SK-N-SH (cell line): ENCODE data around the gene TRABD2A. TPM values are rescaled to one million over a fixed set of nuclear protein-coding genes. Genes with fewer than 3 reads are reported as not detected.

Source experiments
- CTCF ChIA-PET: fragments of 300-600, 350-600 bp; formaldehyde crosslinking; extraction: SDS; loops from one replicate; lab custom pipeline; 2021; lab: Yijun Ruan, JAX
- POLR2A ChIA-PET: fragments of 350-600 bp; sonication (Branson Sonifier 250); formaldehyde crosslinking; extraction: SDS; loops from one replicate; lab custom pipeline; 2020; ENCODE audit warnings: antibody characterized with exemption, inconsistent platforms; lab: Yijun Ruan, JAX
- DNase-seq: peaks from one replicate; pipeline ENCODE4 v3.0.0; 2012
- H2AFZ ChIP-seq: fragments of 200-600 bp; sonication (generic); 2 replicates; pipeline ENCODE4 v1.8.1; 2016; ENCODE audit warnings: antibody characterized with exemption, mild to moderate bottlenecking, low read depth
- H3F3A ChIP-seq: fragments of 200-600 bp; sonication (generic); replicated peaks from 2 replicates; pipeline ENCODE3; 2016; ENCODE audit warnings: antibody characterized with exemption, mild to moderate bottlenecking; ENCODE audit not compliant: insufficient read depth
- H3K27ac ChIP-seq, 2 experiments: fragments of 200-500 bp in 1 of 2; fragments of 200-600 bp in 1 of 2; sonication (Bioruptor generic) in 1 of 2; sonication (generic), shearing (Covaris generic) in 1 of 2; 2 replicates each; pipeline versions ENCODE4 v1.5.1 to v1.6.1; 2014 to 2016; ENCODE audit warnings: low read depth in 2 of 2, inconsistent platforms in 1 of 2, low read length in 1 of 2, mild to moderate bottlenecking in 1 of 2, mixed read lengths in 1 of 2
- H3K27me3 ChIP-seq: fragments of 200-600 bp; sonication (generic), shearing (Covaris generic); 2 replicates; pipeline ENCODE4 v1.6.1; 2016; ENCODE audit warnings: mixed run types; ENCODE audit not compliant: insufficient read depth
- H3K36me3 ChIP-seq, 2 experiments: fragments of 200-500 bp in 1 of 2; fragments of 200-600 bp in 1 of 2; sonication (Bioruptor generic) in 1 of 2; sonication (generic) in 1 of 2; replicated peaks in 1 of 2; 2 replicates each; pipeline versions ENCODE3 to v1.5.1; 2014 to 2016; ENCODE audit warnings: low read length in 1 of 2, mild to moderate bottlenecking in 1 of 2; ENCODE audit not compliant: insufficient read depth in 2 of 2, control insufficient read depth in 1 of 2
- H3K4me1 ChIP-seq, 2 experiments: fragments of 200-500 bp in 1 of 2; fragments of 200-600 bp in 1 of 2; sonication (Bioruptor generic) in 1 of 2; sonication (generic), shearing (Covaris generic) in 1 of 2; 2 replicates each; pipeline versions ENCODE4 v1.5.1 to v1.6.1; 2014 to 2016; ENCODE audit warnings: low read depth in 1 of 2, low read length in 1 of 2, mixed run types in 1 of 2; ENCODE audit not compliant: insufficient read depth in 2 of 2, control insufficient read depth in 1 of 2
- H3K4me2 ChIP-seq: fragments of 200-600 bp; sonication (generic), shearing (Covaris generic); 2 replicates; pipeline ENCODE4 v1.6.1; 2017; ENCODE audit warnings: mixed run types
- H3K4me3 ChIP-seq, 2 experiments: fragments of 200-500 bp in 1 of 2; fragments of 200-600 bp in 1 of 2; sonication (Bioruptor generic) in 1 of 2; sonication (generic), shearing (Covaris generic) in 1 of 2; 2 replicates each; pipeline versions ENCODE4 v1.5.1 to v1.8.1; 2014 to 2016; ENCODE audit warnings: low read depth in 2 of 2, inconsistent platforms in 1 of 2, low read length in 1 of 2, mild to moderate bottlenecking in 1 of 2, mixed read lengths in 1 of 2, moderate library complexity in 1 of 2
- H3K79me2 ChIP-seq: fragments of 200-600 bp; sonication (generic); 2 replicates; pipeline ENCODE4 v1.8.1; 2017; ENCODE audit warnings: mild to moderate bottlenecking; ENCODE audit not compliant: insufficient read depth
- H3K9ac ChIP-seq: fragments of 200-600 bp; sonication (generic); 2 replicates; pipeline ENCODE4 v1.6.1; 2017; ENCODE audit warnings: mixed run types
- H3K9me2 ChIP-seq: fragments of 200-600 bp; sonication (generic); 2 replicates; pipeline ENCODE4 v1.6.1; 2017; ENCODE audit warnings: mixed run types
- H3K9me3 ChIP-seq: fragments of 200-600 bp; sonication (generic); 2 replicates; pipeline ENCODE4 v1.6.1; 2017; ENCODE audit warnings: mixed run types, mild to moderate bottlenecking, moderate library complexity
- H4K20me1 ChIP-seq: fragments of 200-600 bp; sonication (generic); 2 replicates; pipeline ENCODE4 v1.6.1; 2017; ENCODE audit warnings: mild to moderate bottlenecking, mixed run types; ENCODE audit not compliant: insufficient read depth
- CTCF ChIP-seq: fragments of 200-600 bp; sonication (generic); IDR thresholded peaks from 2 replicates; pipeline ENCODE4 v1.6.1; 2017; ENCODE audit warnings: antibody characterized with exemption, mild to moderate bottlenecking, moderate library complexity
- ELF1 ChIP-seq: IDR thresholded peaks from 2 replicates; pipeline ENCODE4 v1.4.0; 2012
- EZH2phosphoT487 ChIP-seq: fragments of 200-600 bp; sonication (generic); IDR thresholded peaks from 2 replicates; pipeline ENCODE4 v1.6.1; 2017; ENCODE audit warnings: low read depth, mixed run types, mild to moderate bottlenecking, antibody characterized with exemption, moderate library complexity, borderline replicate concordance
- FOXJ3 ChIP-seq: sonication (generic); formaldehyde crosslinking; IDR thresholded peaks from 2 replicates; pipeline ENCODE4 v1.5.1; 2020; ENCODE audit warnings: mild to moderate bottlenecking, missing genetic modification reagents
- FOXM1 ChIP-seq: IDR thresholded peaks from 2 replicates; pipeline ENCODE4 v1.4.0; 2012; ENCODE audit warnings: low read depth, mild to moderate bottlenecking
- JUND ChIP-seq: IDR thresholded peaks from 2 replicates; pipeline ENCODE4 v1.4.0; 2012
- MEF2A ChIP-seq: IDR thresholded peaks from 2 replicates; pipeline ENCODE4 v1.4.0; 2012; ENCODE audit warnings: low read depth, borderline replicate concordance
- MXI1 ChIP-seq: IDR thresholded peaks from 2 replicates; pipeline ENCODE4 v1.6.1; 2012; ENCODE audit warnings: mild to moderate bottlenecking, low read depth, low read length, improper control_type of control experiment
- NFIC ChIP-seq: IDR thresholded peaks from 2 replicates; pipeline ENCODE4 v1.4.0; 2012; ENCODE audit warnings: borderline replicate concordance
- NRF1 ChIP-seq: IDR thresholded peaks from 2 replicates; pipeline ENCODE4 v1.6.1; 2012; ENCODE audit warnings: low read depth, mild to moderate bottlenecking, low read length
- POLR2AphosphoS5 ChIP-seq: IDR thresholded peaks from 2 replicates; pipeline ENCODE4 v1.6.1; 2012; ENCODE audit warnings: low read depth, low read length
- RCOR1 ChIP-seq: fragments of 150-350 bp; IDR thresholded peaks from 2 replicates; pipeline ENCODE4 v1.6.1; 2017; ENCODE audit warnings: antibody characterized with exemption, low read length
- RXRA ChIP-seq: IDR thresholded peaks from 2 replicates; pipeline ENCODE4 v1.4.0; 2012; ENCODE audit warnings: low read depth, mild to moderate bottlenecking, borderline replicate concordance
- SIN3A ChIP-seq: IDR thresholded peaks from 2 replicates; pipeline ENCODE4 v1.6.1; 2012; ENCODE audit warnings: low read depth, mild to moderate bottlenecking, low read length, moderate library complexity, borderline replicate concordance
- TCF12 ChIP-seq: IDR thresholded peaks from 2 replicates; pipeline ENCODE4 v1.4.0; 2012
- WGBS: methylation state at CpG from one replicate; pipeline ENCODE4 v1.1.6; 2017; ENCODE audit warnings: low lambda C conversion rate; 5-methylcytosine and 5-hydroxymethylcytosine counted together
- polyA plus RNA-seq, 3 experiments: library from polyadenylated mRNA; depleted of rRNA; stranded (reverse); fragments of >200 nt; gene quantifications; 2 replicates each; pipeline ENCODE4 v1.2.3, GENCODE V29; 2012
- TF ChIP-seq, protein P1 (sequence below): fragments of 150-350 bp; IDR thresholded peaks from 2 replicates; pipeline ENCODE4 v1.6.1; 2017; ENCODE audit warnings: antibody characterized with exemption, low read length, low read depth, borderline replicate concordance
- TF ChIP-seq, protein P2 (sequence below): IDR thresholded peaks from 2 replicates; pipeline ENCODE4 v1.6.1; 2012; ENCODE audit warnings: mild to moderate bottlenecking, low read depth, low read length, moderate library complexity
- TF ChIP-seq, protein P3 (sequence below): IDR thresholded peaks from 2 replicates; pipeline ENCODE4 v1.4.0; 2012; ENCODE audit warnings: low read depth, borderline replicate concordance
- TF ChIP-seq, protein P4 (sequence below): IDR thresholded peaks from 2 replicates; pipeline ENCODE4 v1.4.0; 2012; ENCODE audit warnings: low read depth, borderline replicate concordance

TRABD2A gene
- polyA plus RNA-seq, 1 of the 3 experiments (the other 2 are of a cell fraction) = 3.0 TPM

DNA sequence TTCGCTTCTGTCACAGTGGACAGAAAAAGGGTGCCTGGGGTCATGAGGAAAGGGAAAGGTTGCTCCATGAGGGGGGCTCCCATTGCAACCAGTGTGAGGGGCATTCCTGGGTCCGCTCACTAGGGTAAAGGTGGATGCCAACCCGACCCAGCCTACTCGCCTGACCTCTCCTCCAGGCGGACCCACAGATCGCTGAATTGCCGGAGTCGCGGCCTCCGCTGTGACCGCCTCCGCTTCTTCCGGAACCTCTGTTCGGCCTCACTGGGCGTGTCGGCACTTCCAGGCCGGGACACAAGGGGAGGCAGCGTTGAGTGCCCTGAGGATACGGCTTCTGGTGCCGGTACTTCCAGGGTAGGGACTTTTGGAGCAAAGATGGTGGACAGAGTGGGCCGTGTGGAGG, 57.1 kb downstream of the TRABD2A start:
- no peaks in the 10 kb centered on the region for H3K9me3 ChIP-seq
- no peak for TF ChIP-seq RXRA
- TF ChIP-seq, protein P1, sequence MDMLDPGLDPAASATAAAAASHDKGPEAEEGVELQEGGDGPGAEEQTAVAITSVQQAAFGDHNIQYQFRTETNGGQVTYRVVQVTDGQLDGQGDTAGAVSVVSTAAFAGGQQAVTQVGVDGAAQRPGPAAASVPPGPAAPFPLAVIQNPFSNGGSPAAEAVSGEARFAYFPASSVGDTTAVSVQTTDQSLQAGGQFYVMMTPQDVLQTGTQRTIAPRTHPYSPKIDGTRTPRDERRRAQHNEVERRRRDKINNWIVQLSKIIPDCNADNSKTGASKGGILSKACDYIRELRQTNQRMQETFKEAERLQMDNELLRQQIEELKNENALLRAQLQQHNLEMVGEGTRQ = no peak
- TF ChIP-seq SIN3A = no peak
- no peak for TF ChIP-seq ELF1
- TF ChIP-seq MXI1 = no peak
- no peak for TF ChIP-seq POLR2AphosphoS5
- TF ChIP-seq JUND = no peak
- no peak for TF ChIP-seq CTCF
- no peak for TF ChIP-seq TCF12
- no peak for TF ChIP-seq FOXJ3 (CRISPR knock-in tag)
- no peak for TF ChIP-seq FOXM1
- TF ChIP-seq, protein P2, sequence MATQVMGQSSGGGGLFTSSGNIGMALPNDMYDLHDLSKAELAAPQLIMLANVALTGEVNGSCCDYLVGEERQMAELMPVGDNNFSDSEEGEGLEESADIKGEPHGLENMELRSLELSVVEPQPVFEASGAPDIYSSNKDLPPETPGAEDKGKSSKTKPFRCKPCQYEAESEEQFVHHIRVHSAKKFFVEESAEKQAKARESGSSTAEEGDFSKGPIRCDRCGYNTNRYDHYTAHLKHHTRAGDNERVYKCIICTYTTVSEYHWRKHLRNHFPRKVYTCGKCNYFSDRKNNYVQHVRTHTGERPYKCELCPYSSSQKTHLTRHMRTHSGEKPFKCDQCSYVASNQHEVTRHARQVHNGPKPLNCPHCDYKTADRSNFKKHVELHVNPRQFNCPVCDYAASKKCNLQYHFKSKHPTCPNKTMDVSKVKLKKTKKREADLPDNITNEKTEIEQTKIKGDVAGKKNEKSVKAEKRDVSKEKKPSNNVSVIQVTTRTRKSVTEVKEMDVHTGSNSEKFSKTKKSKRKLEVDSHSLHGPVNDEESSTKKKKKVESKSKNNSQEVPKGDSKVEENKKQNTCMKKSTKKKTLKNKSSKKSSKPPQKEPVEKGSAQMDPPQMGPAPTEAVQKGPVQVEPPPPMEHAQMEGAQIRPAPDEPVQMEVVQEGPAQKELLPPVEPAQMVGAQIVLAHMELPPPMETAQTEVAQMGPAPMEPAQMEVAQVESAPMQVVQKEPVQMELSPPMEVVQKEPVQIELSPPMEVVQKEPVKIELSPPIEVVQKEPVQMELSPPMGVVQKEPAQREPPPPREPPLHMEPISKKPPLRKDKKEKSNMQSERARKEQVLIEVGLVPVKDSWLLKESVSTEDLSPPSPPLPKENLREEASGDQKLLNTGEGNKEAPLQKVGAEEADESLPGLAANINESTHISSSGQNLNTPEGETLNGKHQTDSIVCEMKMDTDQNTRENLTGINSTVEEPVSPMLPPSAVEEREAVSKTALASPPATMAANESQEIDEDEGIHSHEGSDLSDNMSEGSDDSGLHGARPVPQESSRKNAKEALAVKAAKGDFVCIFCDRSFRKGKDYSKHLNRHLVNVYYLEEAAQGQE = no peak
- TF ChIP-seq NRF1 = no peak
- no peak for TF ChIP-seq RCOR1
- TF ChIP-seq MEF2A = no peak
- TF ChIP-seq, protein P3, sequence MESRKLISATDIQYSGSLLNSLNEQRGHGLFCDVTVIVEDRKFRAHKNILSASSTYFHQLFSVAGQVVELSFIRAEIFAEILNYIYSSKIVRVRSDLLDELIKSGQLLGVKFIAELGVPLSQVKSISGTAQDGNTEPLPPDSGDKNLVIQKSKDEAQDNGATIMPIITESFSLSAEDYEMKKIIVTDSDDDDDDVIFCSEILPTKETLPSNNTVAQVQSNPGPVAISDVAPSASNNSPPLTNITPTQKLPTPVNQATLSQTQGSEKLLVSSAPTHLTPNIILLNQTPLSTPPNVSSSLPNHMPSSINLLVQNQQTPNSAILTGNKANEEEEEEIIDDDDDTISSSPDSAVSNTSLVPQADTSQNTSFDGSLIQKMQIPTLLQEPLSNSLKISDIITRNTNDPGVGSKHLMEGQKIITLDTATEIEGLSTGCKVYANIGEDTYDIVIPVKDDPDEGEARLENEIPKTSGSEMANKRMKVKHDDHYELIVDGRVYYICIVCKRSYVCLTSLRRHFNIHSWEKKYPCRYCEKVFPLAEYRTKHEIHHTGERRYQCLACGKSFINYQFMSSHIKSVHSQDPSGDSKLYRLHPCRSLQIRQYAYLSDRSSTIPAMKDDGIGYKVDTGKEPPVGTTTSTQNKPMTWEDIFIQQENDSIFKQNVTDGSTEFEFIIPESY = no peak
- TF ChIP-seq, protein P4, sequence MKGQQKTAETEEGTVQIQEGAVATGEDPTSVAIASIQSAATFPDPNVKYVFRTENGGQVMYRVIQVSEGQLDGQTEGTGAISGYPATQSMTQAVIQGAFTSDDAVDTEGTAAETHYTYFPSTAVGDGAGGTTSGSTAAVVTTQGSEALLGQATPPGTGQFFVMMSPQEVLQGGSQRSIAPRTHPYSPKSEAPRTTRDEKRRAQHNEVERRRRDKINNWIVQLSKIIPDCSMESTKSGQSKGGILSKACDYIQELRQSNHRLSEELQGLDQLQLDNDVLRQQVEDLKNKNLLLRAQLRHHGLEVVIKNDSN = no peak
- no peak for TF ChIP-seq EZH2phosphoT487
- no peak for TF ChIP-seq NFIC
- TF ChIP-seq, all 33 proteins: peak for 0
- Histone ChIP-seq H3K27me3 (peaks cover 30% of the 10 kb centered on the region; the same call in 1 of the 2 replicates), H3K9ac (no peak overlapping the region), H3K36me3 (no peaks in the 10 kb centered on the region), H3K4me3 (no peak overlapping the region), H3K79me2 (no peaks in the 10 kb centered on the region), H3K27ac (no peak overlapping the region), H3K4me1 (no peaks in the 10 kb centered on the region), H3K9me2 (no peaks in the 10 kb centered on the region), H2AFZ (no peak overlapping the region), H4K20me1 (no peaks in the 10 kb centered on the region), H3F3A (no peaks in the 10 kb centered on the region), H3K4me2 (no peak overlapping the region)
- 57% methylated on average over 19 of the region's 21 CpGs for WGBS
- CTCF ChIA-PET = no interaction called here
- POLR2A ChIA-PET = no interaction called here
- DNase-seq = no peak
